Psoas muscle (tissue), 8 donors: ENCODE results near the gene ACER3. TPM values are rescaled to one million over a fixed set of nuclear protein-coding genes. Genes with fewer than 3 reads are reported as not detected.

Source experiments
- ATAC-seq, 4 donors: fragments of 200-7000 bp; cut with Tn5 transposase; one replicate each; pipeline ENCODE4 v1.9.1; 2020; ENCODE audit warnings: moderate library complexity in 3 of 4, mild to moderate bottlenecking in 2 of 4
- DNase-seq, 2 donors: peaks; one replicate each; pipeline ENCODE4 v3.0.0-alpha.2; 2020
- H3K27ac ChIP-seq: fragments of 200-600 bp; one replicate; pipeline ENCODE4 v1.8.0; 2022
- H3K27me3 ChIP-seq, 3 donors: fragments of 200-600 bp in 1 of 3; one replicate each; pipeline versions ENCODE4 v1.6.1 to v1.8.0; 2013 to 2022; ENCODE audit warnings: low read length in 2 of 3, mild to moderate bottlenecking in 2 of 3, moderate library complexity in 1 of 3; ENCODE audit not compliant: insufficient read depth in 3 of 3
- H3K36me3 ChIP-seq, 2 donors: fragments of 200-600 bp in 1 of 2; one replicate each; pipeline versions ENCODE4 v1.6.1 to v1.8.0; 2013 to 2022; ENCODE audit warnings: low read depth in 1 of 2, mild to moderate bottlenecking in 1 of 2, moderate library complexity in 1 of 2; ENCODE audit not compliant: insufficient read depth in 1 of 2
- H3K4me1 ChIP-seq: fragments of 200-600 bp; one replicate; pipeline ENCODE4 v1.8.0; 2022
- H3K4me3 ChIP-seq: fragments of 200-600 bp; one replicate; pipeline ENCODE4 v1.8.0; 2022; ENCODE audit warnings: mild to moderate bottlenecking
- H3K9me3 ChIP-seq: fragments of 200-600 bp; one replicate; pipeline ENCODE4 v1.8.0; 2022
- CTCF ChIP-seq: fragments of 200-600 bp; IDR thresholded peaks from one replicate; pipeline ENCODE4 v1.8.0; 2022; ENCODE audit warnings: antibody characterized with exemption
- WGBS, 3 donors: extraction: QIAGEN DNeasy Blood & Tissue Kit; methylation state at CpG; one replicate each; pipeline versions ENCODE4 v1.1.6 to v1.1.7; 2013; 5-methylcytosine and 5-hydroxymethylcytosine counted together
- intact Hi-C, 2 donors: fragments of 100-400 bp; cut with DNase I; formaldehyde crosslinking; loops; one replicate each; pipeline versions ENCODE4 v1.11.0 to v1.14.2; 2022
- polyA plus RNA-seq, 3 donors: library from polyadenylated mRNA; stranded (reverse); fragments of 200-250 nt; gene quantifications; one replicate each; pipeline ENCODE4 v1.2.3, GENCODE V29; 2013
- total RNA-seq, 4 donors: library from RNA; stranded (reverse); fragmentation: NEBNext Ultra II Directional in 2 of 4; extraction: Animal tissue kit (Norgen Biotek cat#: 25700) in 2 of 4; gene quantifications; one replicate each; pipeline versions ENCODE4 v1.2.1 to v1.2.4, GENCODE V29; 2021 to 2023
- donor health status: healthy with polysubstance abuse.
- donor health status: DM: no; HTN: no; CAD: no; lungs with moderate emphysema.
- donor health status: Bipolar disorder and iron deficiency.
- donor health status: healthy.
- donor health status: DM: yes; HTN: yes; CAD: no.
- donor health status: DM: no; HTN: no; CAD: no.
- donor health status: DM: no; HTN: no; CAD: no.
- donor health status: DM: yes; HTN: yes; CAD: no.

Gene ACER3
- total and polyA plus RNA-seq, 7 donors = 0.76 to 6.3 (median 3.4) TPM

- DNase-seq (no peak), ATAC-seq (no peak)
- Histone ChIP-seq H3K27ac (no peak overlapping the region), H3K9me3 (peaks cover 6% of the 10 kb centered on the region), H3K36me3 (no peaks in the 10 kb centered on the region), H3K4me1 (no peaks in the 10 kb centered on the region), H3K4me3 (no peak overlapping the region), H3K27me3 (no peaks in the 10 kb centered on the region)
- 33 to 73% (median 66%) methylated on average over 2 of the region's 2 CpGs for WGBS, 3 donors
- intact Hi-C loops = no loop called here
- no peak for TF ChIP-seq CTCF
Observed at GRCh38 chr11:76974179-76974891, 113.6 kb downstream of the ACER3 start.

- H3K27ac ChIP-seq = no peak overlapping the region
- peaks cover 5% of the 10 kb centered on the region for H3K9me3 ChIP-seq
- no peak overlapping the region for H3K4me3 ChIP-seq
- DNase-seq (no peak), ATAC-seq (no peak)
- H3K27me3 ChIP-seq = no peaks in the 10 kb centered on the region
- H3K36me3 ChIP-seq = no peaks in the 10 kb centered on the region
- intact Hi-C loops = no loop called here
- no peaks in the 10 kb centered on the region for H3K4me1 ChIP-seq
- TF ChIP-seq CTCF = no peak
Observed at GRCh38 chr11:76975513-76975912, 114.8 kb downstream of the ACER3 start.

- intact Hi-C loops = no loop called here
- H3K4me3 ChIP-seq = no peak overlapping the region
- H3K27me3 ChIP-seq = no peaks in the 10 kb centered on the region
- ATAC-seq = no peak
- H3K9me3 ChIP-seq = no peaks in the 10 kb centered on the region
- no peak for DNase-seq
- no peak for TF ChIP-seq CTCF
- no peaks in the 10 kb centered on the region for H3K4me1 ChIP-seq
- no peaks in the 10 kb centered on the region for H3K36me3 ChIP-seq
- 97 to 99% (median 98%) methylated on average over 7 to 8 of the region's 8 CpGs for WGBS, 3 donors
- H3K27ac ChIP-seq = no peak overlapping the region
Observed at GRCh38 chr11:76977791-76978190, 117.1 kb downstream of the ACER3 start.

- Histone ChIP-seq H3K27me3 (no peaks in the 10 kb centered on the region), H3K4me1 (no peaks in the 10 kb centered on the region), H3K36me3 (no peaks in the 10 kb centered on the region), H3K27ac (no peak overlapping the region), H3K9me3 (no peaks in the 10 kb centered on the region), H3K4me3 (no peak overlapping the region)
- ATAC-seq = no peak
- 90 to 100% (median 91%) methylated on average over 4 of the region's 4 CpGs for WGBS, 3 donors
- no peak for DNase-seq
- TF ChIP-seq CTCF = no peak
- intact Hi-C loops = no loop called here
Observed at GRCh38 chr11:76978239-76978638, 117.5 kb downstream of the ACER3 start.

GRCh38 chr11:76978818-76979217, 118.1 kb downstream of the ACER3 start:
- ATAC-seq = no peak
- no peak for DNase-seq
- intact Hi-C loops = no loop called here
- TF ChIP-seq CTCF = no peak
- WGBS, 3 donors = 27 to 69% (median 48%) methylated on average over 3 of the region's 3 CpGs
- Histone ChIP-seq H3K27ac (no peak overlapping the region), H3K4me3 (no peak overlapping the region), H3K36me3 (no peaks in the 10 kb centered on the region), H3K9me3 (no peaks in the 10 kb centered on the region), H3K27me3 (no peaks in the 10 kb centered on the region), H3K4me1 (no peaks in the 10 kb centered on the region)
